HEK293 (cell line): ENCODE data around the gene NRG2.

Source experiments
- CTCF ChIA-PET: fragments of 350-600 bp; formaldehyde crosslinking; extraction: SDS; loops from one replicate; lab custom pipeline; 2021; ENCODE audit warnings: antibody characterized with exemption; lab: Yijun Ruan, JAX
- POLR2A ChIA-PET: fragments of 300-600 bp; formaldehyde crosslinking; extraction: SDS; loops from one replicate; lab custom pipeline; 2020; ENCODE audit warnings: antibody characterized with exemption, inconsistent platforms; lab: Yijun Ruan, JAX
- H3K27ac ChIP-seq: fragments of 200-500 bp; sonication (Bioruptor generic); 2 replicates; pipeline ENCODE4 v1.5.1; 2014; ENCODE audit warnings: low read depth, low read length, control low read depth, inconsistent platforms; ENCODE audit errors: extremely low read depth
- H3K36me3 ChIP-seq, 2 experiments: fragments of 200-500 bp in 1 of 2; sonication (Bioruptor generic) in 1 of 2; 1 replicate in 1 of 2; 2 replicates in 1 of 2; pipeline ENCODE4 v1.5.1; 2014 to 2017; ENCODE audit warnings: inconsistent platforms in 2 of 2, low read length in 2 of 2; ENCODE audit not compliant: control insufficient read depth in 2 of 2, insufficient read depth in 1 of 2
- H3K4me1 ChIP-seq: fragments of 200-500 bp; sonication (Bioruptor generic); 2 replicates; pipeline ENCODE4 v1.5.1; 2014; ENCODE audit warnings: mild to moderate bottlenecking, low read length, inconsistent platforms; ENCODE audit not compliant: control insufficient read depth, insufficient read depth
- H3K4me3 ChIP-seq: 2 replicates; pipeline ENCODE4 v1.5.1; 2011; ENCODE audit warnings: low read depth, mild to moderate bottlenecking, control low read depth, low read length, moderate library complexity
- H3K9me3 ChIP-seq: fragments of 200-500 bp; sonication (Bioruptor generic); 2 replicates; pipeline ENCODE4 v1.5.1; 2014; ENCODE audit warnings: low read depth, low read length, inconsistent platforms; ENCODE audit not compliant: control insufficient read depth, insufficient read depth
- MYNN ChIP-seq: fragments of 450-650 bp; formaldehyde crosslinking; IDR thresholded peaks from 2 replicates; pipeline ENCODE4 v1.5.1; 2016; ENCODE audit warnings: missing biosample characterization, missing genetic modification characterization, borderline replicate concordance
- PRDM1 ChIP-seq: fragments of 450-650 bp; formaldehyde crosslinking; IDR thresholded peaks from 2 replicates; pipeline ENCODE4; 2016; ENCODE audit warnings: missing biosample characterization, missing genetic modification characterization
- REPIN1 ChIP-seq: fragments of 450-650 bp; formaldehyde crosslinking; IDR thresholded peaks from 2 replicates; pipeline ENCODE4 v1.5.1; 2017; ENCODE audit warnings: missing biosample characterization, missing genetic modification characterization, low read depth
- ZBTB48 ChIP-seq: fragments of 450-650 bp; formaldehyde crosslinking; IDR thresholded peaks from 2 replicates; pipeline ENCODE4 v1.5.1; 2016; ENCODE audit warnings: missing biosample characterization, missing genetic modification characterization
- ZFHX2 ChIP-seq: fragments of 450-650 bp; formaldehyde crosslinking; conservative IDR thresholded peaks from 2 replicates; pipeline ENCODE4 v1.5.1; 2016; ENCODE audit warnings: missing biosample characterization, missing genetic modification characterization
- ZIC2 ChIP-seq: fragments of 450-650 bp; formaldehyde crosslinking; IDR thresholded peaks from 2 replicates; pipeline ENCODE4 v1.5.1; 2016; ENCODE audit warnings: missing biosample characterization, missing genetic modification characterization
- ZNF10 ChIP-seq: fragments of 450-650 bp; formaldehyde crosslinking; IDR thresholded peaks from 2 replicates; pipeline ENCODE4 v1.5.1; 2017; ENCODE audit warnings: missing biosample characterization, missing genetic modification characterization
- ZNF302 ChIP-seq: fragments of 450-650 bp; formaldehyde crosslinking; IDR thresholded peaks from 2 replicates; pipeline ENCODE4 v1.5.1; 2016; ENCODE audit warnings: missing biosample characterization, missing genetic modification characterization, low read depth
- ZNF350 ChIP-seq: fragments of 450-650 bp; formaldehyde crosslinking; IDR thresholded peaks from 2 replicates; pipeline ENCODE4 v1.5.0; 2017; ENCODE audit warnings: missing biosample characterization, mild to moderate bottlenecking, missing genetic modification characterization
- ZNF623 ChIP-seq: fragments of 450-650 bp; formaldehyde crosslinking; IDR thresholded peaks from 2 replicates; pipeline ENCODE4 v1.5.1; 2016; ENCODE audit warnings: missing biosample characterization, missing genetic modification characterization
- ZNF776 ChIP-seq: fragments of 450-650 bp; formaldehyde crosslinking; IDR thresholded peaks from 2 replicates; pipeline ENCODE4 v1.5.0; 2017; ENCODE audit warnings: missing biosample characterization, missing genetic modification characterization, borderline replicate concordance
- TF ChIP-seq, protein P1 (sequence below): fragments of 450-650 bp; formaldehyde crosslinking; IDR thresholded peaks from 2 replicates; pipeline ENCODE4 v1.5.1; 2016; ENCODE audit warnings: missing biosample characterization, missing genetic modification characterization
- TF ChIP-seq, protein P2 (sequence below): fragments of 450-650 bp; formaldehyde crosslinking; IDR thresholded peaks from 2 replicates; pipeline ENCODE4 v1.5.1; 2016; ENCODE audit warnings: missing biosample characterization, missing genetic modification characterization

NRG2 gene

DNA sequence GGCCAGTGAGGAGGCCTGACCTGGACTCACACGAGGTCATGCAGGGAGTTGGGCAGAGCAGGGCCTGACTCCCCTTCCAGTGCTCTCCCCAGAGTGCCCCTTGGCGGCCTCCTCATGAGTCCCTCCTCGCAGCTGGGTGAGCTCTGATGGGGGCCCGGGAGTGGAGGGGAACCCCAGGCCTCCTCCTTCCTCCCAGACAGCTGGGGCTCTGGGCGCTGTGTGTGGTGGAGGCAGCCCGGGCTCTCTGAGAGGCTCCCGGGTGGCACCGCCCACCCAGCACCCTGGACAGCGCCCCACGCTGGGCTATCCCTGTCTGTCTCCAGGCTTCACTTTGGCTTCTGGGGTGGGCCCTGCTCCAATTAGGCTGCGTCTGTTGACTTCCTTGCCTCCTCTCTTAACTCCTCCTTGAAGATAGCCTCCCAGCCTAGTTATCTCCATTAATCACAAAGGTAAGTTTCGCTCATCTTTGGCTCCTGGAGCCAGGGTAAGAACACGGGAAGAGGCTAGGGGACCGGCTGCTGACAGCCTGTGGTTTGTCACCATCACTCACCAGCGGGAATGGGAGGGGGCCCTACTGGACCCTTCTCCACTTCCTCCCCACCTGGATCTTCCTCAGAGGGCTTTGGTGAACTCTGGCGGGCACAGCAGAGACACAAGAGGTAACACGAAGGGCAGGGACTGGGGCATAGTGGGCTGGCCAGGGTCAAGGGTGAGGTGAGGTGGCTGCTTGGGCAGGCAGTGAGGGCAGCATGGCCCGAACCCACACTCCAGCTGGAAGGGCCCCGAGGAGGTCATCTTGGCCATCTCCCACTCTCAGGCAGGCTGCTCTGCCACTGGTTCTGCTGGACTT is 234.4 kb downstream of the NRG2 start:
- Histone ChIP-seq H3K4me3 (no peak overlapping the region), H3K27ac (no peak overlapping the region), H3K9me3 (no peaks in the 10 kb centered on the region), H3K4me1 (no peaks in the 10 kb centered on the region), H3K36me3 (no peaks in the 10 kb centered on the region)
- TF ChIP-seq, protein P1, sequence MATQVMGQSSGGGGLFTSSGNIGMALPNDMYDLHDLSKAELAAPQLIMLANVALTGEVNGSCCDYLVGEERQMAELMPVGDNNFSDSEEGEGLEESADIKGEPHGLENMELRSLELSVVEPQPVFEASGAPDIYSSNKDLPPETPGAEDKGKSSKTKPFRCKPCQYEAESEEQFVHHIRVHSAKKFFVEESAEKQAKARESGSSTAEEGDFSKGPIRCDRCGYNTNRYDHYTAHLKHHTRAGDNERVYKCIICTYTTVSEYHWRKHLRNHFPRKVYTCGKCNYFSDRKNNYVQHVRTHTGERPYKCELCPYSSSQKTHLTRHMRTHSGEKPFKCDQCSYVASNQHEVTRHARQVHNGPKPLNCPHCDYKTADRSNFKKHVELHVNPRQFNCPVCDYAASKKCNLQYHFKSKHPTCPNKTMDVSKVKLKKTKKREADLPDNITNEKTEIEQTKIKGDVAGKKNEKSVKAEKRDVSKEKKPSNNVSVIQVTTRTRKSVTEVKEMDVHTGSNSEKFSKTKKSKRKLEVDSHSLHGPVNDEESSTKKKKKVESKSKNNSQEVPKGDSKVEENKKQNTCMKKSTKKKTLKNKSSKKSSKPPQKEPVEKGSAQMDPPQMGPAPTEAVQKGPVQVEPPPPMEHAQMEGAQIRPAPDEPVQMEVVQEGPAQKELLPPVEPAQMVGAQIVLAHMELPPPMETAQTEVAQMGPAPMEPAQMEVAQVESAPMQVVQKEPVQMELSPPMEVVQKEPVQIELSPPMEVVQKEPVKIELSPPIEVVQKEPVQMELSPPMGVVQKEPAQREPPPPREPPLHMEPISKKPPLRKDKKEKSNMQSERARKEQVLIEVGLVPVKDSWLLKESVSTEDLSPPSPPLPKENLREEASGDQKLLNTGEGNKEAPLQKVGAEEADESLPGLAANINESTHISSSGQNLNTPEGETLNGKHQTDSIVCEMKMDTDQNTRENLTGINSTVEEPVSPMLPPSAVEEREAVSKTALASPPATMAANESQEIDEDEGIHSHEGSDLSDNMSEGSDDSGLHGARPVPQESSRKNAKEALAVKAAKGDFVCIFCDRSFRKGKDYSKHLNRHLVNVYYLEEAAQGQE (tag by site-specific recombination) = peak; percentile 99
- TF ChIP-seq ZNF10 (no peak), ZNF623 (no peak), ZNF302 (tag by site-specific recombination) (no peak), ZFHX2 (tag by site-specific recombination) (no peak), ZIC2 (tag by site-specific recombination) (peak; percentile 12; the same call in 1 of the 2 replicates), PRDM1 (tag by site-specific recombination) (no peak)
- TF ChIP-seq, protein P2, sequence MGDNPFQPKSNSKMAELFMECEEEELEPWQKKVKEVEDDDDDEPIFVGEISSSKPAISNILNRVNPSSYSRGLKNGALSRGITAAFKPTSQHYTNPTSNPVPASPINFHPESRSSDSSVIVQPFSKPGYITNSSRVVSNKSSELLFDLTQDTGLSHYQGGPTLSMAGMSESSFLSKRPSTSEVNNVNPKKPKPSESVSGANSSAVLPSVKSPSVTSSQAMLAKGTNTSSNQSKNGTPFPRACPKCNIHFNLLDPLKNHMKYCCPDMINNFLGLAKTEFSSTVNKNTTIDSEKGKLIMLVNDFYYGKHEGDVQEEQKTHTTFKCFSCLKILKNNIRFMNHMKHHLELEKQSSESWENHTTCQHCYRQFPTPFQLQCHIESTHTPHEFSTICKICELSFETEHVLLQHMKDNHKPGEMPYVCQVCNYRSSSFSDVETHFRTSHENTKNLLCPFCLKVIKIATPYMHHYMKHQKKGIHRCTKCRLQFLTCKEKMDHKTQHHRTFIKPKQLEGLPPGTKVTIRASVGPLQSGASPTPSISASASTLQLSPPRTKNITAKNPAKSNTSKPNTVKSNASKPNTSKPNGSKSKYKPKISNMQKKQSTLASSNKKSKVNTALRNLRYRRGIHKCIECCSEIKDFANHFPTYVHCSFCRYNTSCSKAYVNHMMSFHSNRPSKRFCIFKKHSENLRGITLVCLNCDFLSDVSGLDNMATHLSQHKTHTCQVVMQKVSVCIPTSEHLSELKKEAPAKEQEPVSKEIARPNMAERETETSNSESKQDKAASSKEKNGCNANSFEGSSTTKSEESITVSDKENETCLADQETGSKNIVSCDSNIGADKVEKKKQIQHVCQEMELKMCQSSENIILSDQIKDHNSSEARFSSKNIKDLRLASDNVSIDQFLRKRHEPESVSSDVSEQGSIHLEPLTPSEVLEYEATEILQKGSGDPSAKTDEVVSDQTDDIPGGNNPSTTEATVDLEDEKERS (tag by site-specific recombination) = no peak
- CTCF ChIA-PET = interaction anchor here (0.5 to 0.9 kb wide), 2 partner anchors 21 to 32 kb away, joined by 3 read pairs; no protein-coding TSS in a partner anchor
- POLR2A ChIA-PET = no interaction called here

DNA sequence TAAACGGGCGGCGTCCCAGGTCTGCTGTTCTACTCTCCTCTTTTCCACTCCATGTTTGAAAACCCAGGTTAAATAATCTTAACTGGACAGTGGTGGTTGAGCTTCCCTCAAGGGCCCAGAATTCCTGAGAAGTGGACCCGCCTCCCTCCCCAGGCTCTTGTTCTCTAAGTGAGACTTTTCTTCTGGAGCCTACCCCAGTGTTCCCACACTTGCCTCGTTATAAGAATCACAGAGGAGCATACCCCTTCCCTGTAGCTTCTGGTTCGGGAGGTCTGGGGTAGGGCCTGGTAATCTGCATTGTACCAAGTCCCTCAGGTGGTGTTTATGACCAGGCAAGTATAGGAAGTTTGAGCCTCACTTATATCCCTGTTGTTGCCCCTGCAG is 235.5 kb downstream of the NRG2 start:
- no peak overlapping the region for H3K4me3 ChIP-seq
- no peak for TF ChIP-seq ZNF350 (tag by site-specific recombination)
- TF ChIP-seq REPIN1 (tag by site-specific recombination) = no peak
- TF ChIP-seq MYNN (tag by site-specific recombination) = 0 out of 2 replicates have a peak, but pooled peaks have one; percentile 41
- no peak for TF ChIP-seq ZNF776
- TF ChIP-seq ZBTB48 = no peak
- TF ChIP-seq, all 188 proteins: peak for 1
- H3K36me3 ChIP-seq = no peaks in the 10 kb centered on the region
- ChIA-PET CTCF (interaction anchor here (0.6 to 2.9 kb wide), 3 partner anchors 25 to 161 kb away, joined by 3 to 13 read pairs (median 3); no protein-coding TSS in a partner anchor), POLR2A (no interaction called here)
- no peak overlapping the region for H3K27ac ChIP-seq
- H3K9me3 ChIP-seq = no peaks in the 10 kb centered on the region
- no peaks in the 10 kb centered on the region for H3K4me1 ChIP-seq
